Gastrocnemius medialis (tissue), 4 donors: ENCODE results near the gene DBH.

ENCODE experiments used
- CTCF ChIP-seq, 5 experiments: fragments of 450-650 bp in 3 of 5; fragments of 200-600 bp in 2 of 5; sonication (generic) in 2 of 5; IDR thresholded peaks in 4 of 5; conservative IDR thresholded peaks in 1 of 5; 1 replicate in 4 of 5; 2 replicates in 1 of 5; pipeline ENCODE4 v1.5.1; 2016 to 2019; ENCODE audit warnings: antibody characterized with exemption in 5 of 5, mild to moderate bottlenecking in 3 of 5, moderate library complexity in 3 of 5
- POLR2A ChIP-seq, 2 donors: fragments of 450-650 bp; IDR thresholded peaks; one replicate each; pipeline ENCODE4 v1.6.1; 2017; ENCODE audit warnings: antibody characterized with exemption in 2 of 2, mild to moderate bottlenecking in 2 of 2, moderate library complexity in 2 of 2

- TF ChIP-seq CTCF (IDR thresholded peaks at IDR 0.05 in 4 of 5, conservative IDR thresholded peaks at IDR 0.05 in 1 of 5): no peak
- TF ChIP-seq POLR2A (IDR thresholded peaks at IDR 0.05): no peak
Observed at GRCh38 chr9:133666845-133667244, 30.7 kb downstream of the DBH start.
